Keratinocyte (primary cell): ENCODE data around the gene CWC22. TPM values are rescaled to one million over a fixed set of nuclear protein-coding genes. Genes with fewer than 3 reads are reported as not detected.

Source experiments
- DNase-seq: peaks from one replicate; pipeline ENCODE4 v3.0.0-alpha.2; 2011; ENCODE audit warnings: low read depth, missing footprints, low spot score
- FAIRE-seq: peaks from 2 replicates; lab custom pipeline; 2011; peaks lifted over from hg19 to GRCh38; lab: Jason Lieb, UNC
- H2AFZ ChIP-seq: 2 replicates; pipeline ENCODE4 v1.6.0; 2012; ENCODE audit warnings: low read length, control low read depth, inconsistent platforms; ENCODE audit not compliant: control insufficient read depth
- H3K27ac ChIP-seq: 2 replicates; pipeline ENCODE4 v1.5.1; 2011; ENCODE audit warnings: low read length; ENCODE audit not compliant: control insufficient read depth, insufficient read depth
- H3K27me3 ChIP-seq: 3 replicates; pipeline ENCODE4 v1.6.0; 2011; ENCODE audit warnings: low read length; ENCODE audit not compliant: control insufficient read depth, insufficient read depth; ENCODE audit errors: extremely low read depth
- H3K36me3 ChIP-seq, 2 experiments: 2 replicates in 1 of 2; 3 replicates in 1 of 2; pipeline ENCODE4 v1.5.1; 2011; ENCODE audit warnings: low read length in 2 of 2, mild to moderate bottlenecking in 1 of 2; ENCODE audit not compliant: control insufficient read depth in 2 of 2, insufficient read depth in 2 of 2; ENCODE audit errors: extremely low read depth in 1 of 2
- H3K4me1 ChIP-seq: 3 replicates; pipeline ENCODE4 v1.5.1; 2011; ENCODE audit warnings: low read length; ENCODE audit not compliant: control insufficient read depth, insufficient read depth; ENCODE audit errors: extremely low read depth
- H3K4me2 ChIP-seq: 3 replicates; pipeline ENCODE4 v1.6.0; 2011; ENCODE audit warnings: low read depth, low read length; ENCODE audit not compliant: control insufficient read depth, insufficient read depth; ENCODE audit errors: extremely low read depth
- H3K4me3 ChIP-seq, 3 experiments: fragments of 200-600 bp in 1 of 3; sonication (generic) in 1 of 3; 2 replicates in 2 of 3; 3 replicates in 1 of 3; pipeline ENCODE4 v1.5.1; 2011 to 2016; ENCODE audit warnings: low read length in 3 of 3, mild to moderate bottlenecking in 3 of 3, control low read depth in 2 of 3, inconsistent platforms in 1 of 3, low read depth in 1 of 3, mixed read lengths in 1 of 3, mixed run types in 1 of 3, moderate library complexity in 1 of 3; ENCODE audit not compliant: control insufficient read depth in 2 of 3, insufficient read depth in 2 of 3; ENCODE audit errors: extremely low read depth in 1 of 3
- H3K79me2 ChIP-seq: 2 replicates; pipeline ENCODE4 v1.6.0; 2012; ENCODE audit warnings: low read length; ENCODE audit not compliant: control insufficient read depth, insufficient read depth
- H3K9ac ChIP-seq: 3 replicates; pipeline ENCODE4 v1.6.0; 2011; ENCODE audit warnings: low read length; ENCODE audit not compliant: control insufficient read depth, insufficient read depth; ENCODE audit errors: extremely low read depth
- H3K9me1 ChIP-seq: 3 replicates; pipeline ENCODE4 v1.6.0; 2011; ENCODE audit warnings: low read length; ENCODE audit not compliant: control insufficient read depth, insufficient read depth; ENCODE audit errors: extremely low read depth
- H3K9me3 ChIP-seq: 2 replicates; pipeline ENCODE4 v1.5.1; 2012; ENCODE audit warnings: low read depth, low read length; ENCODE audit not compliant: control insufficient read depth
- H4K20me1 ChIP-seq: 3 replicates; pipeline ENCODE4 v1.6.0; 2011; ENCODE audit warnings: low read length; ENCODE audit not compliant: control insufficient read depth, insufficient read depth; ENCODE audit errors: extremely low read depth
- EZH2 ChIP-seq: IDR thresholded peaks from one replicate; pipeline ENCODE4 v1.6.1; 2012; ENCODE audit warnings: inconsistent platforms, mild to moderate bottlenecking, low read length, moderate library complexity
- dilution Hi-C: fragments of 300-500 bp; cut with MboI; formaldehyde crosslinking; loops from one replicate; pipeline ENCODE4 v1.7.0; 2020; ENCODE audit warnings: low sequenced_read_pairs; ENCODE audit not compliant: extremely low pct_ligation_motif_present
- polyA plus RNA-seq, 5 experiments: library from polyadenylated mRNA; depleted of rRNA in 3 of 5; stranded (reverse) in 3 of 5; stranded (forward) in 1 of 5; unstranded in 1 of 5; fragments of >200 nt; gene quantifications; 1 replicate in 1 of 5; 2 replicates in 3 of 5; 3 replicates in 1 of 5; pipeline versions ENCODE4 v1.2.1 to v1.2.3, GENCODE V29; 2011 to 2012; ENCODE audit warnings: missing spikeins in 2 of 5, low read depth in 1 of 5, low replicate concordance in 1 of 5
- TF ChIP-seq, protein P1 (sequence below), 3 experiments: IDR thresholded peaks in 1 of 3; conservative IDR thresholded peaks in 1 of 3; optimal IDR thresholded peaks in 1 of 3; 2 replicates in 2 of 3; 3 replicates in 1 of 3; pipeline versions ENCODE3 to v1.5.1; 2011; ENCODE audit warnings: low read length in 3 of 3, mild to moderate bottlenecking in 3 of 3, moderate library complexity in 2 of 3, control low read depth in 1 of 3, inconsistent platforms in 1 of 3; ENCODE audit not compliant: insufficient read depth in 2 of 3; ENCODE audit errors: extremely low read depth in 1 of 3

CWC22 gene
- polyA plus RNA-seq, 1 donor (not counting 4 experiments of a cell fraction or from before 2014, with no cell fraction given) = 8.8 TPM

GRCh38 chr2:180040146-180040925 lies 33.2 kb upstream of the CWC22 start:
- no peaks in the 10 kb centered on the region for H3K9me3 ChIP-seq
- no peak overlapping the region for H3K4me2 ChIP-seq
- no peak overlapping the region for H3K27ac ChIP-seq
- peaks cover 4% of the 10 kb centered on the region for H3K4me1 ChIP-seq
- no peak overlapping the region for H2AFZ ChIP-seq
- no peak overlapping the region for H3K9ac ChIP-seq
- no peak for TF ChIP-seq EZH2
- TF ChIP-seq, protein P1, sequence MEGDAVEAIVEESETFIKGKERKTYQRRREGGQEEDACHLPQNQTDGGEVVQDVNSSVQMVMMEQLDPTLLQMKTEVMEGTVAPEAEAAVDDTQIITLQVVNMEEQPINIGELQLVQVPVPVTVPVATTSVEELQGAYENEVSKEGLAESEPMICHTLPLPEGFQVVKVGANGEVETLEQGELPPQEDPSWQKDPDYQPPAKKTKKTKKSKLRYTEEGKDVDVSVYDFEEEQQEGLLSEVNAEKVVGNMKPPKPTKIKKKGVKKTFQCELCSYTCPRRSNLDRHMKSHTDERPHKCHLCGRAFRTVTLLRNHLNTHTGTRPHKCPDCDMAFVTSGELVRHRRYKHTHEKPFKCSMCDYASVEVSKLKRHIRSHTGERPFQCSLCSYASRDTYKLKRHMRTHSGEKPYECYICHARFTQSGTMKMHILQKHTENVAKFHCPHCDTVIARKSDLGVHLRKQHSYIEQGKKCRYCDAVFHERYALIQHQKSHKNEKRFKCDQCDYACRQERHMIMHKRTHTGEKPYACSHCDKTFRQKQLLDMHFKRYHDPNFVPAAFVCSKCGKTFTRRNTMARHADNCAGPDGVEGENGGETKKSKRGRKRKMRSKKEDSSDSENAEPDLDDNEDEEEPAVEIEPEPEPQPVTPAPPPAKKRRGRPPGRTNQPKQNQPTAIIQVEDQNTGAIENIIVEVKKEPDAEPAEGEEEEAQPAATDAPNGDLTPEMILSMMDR (optimal IDR thresholded peaks at IDR 0.05 in 1 of 3, IDR thresholded peaks at IDR 0.05 in 1 of 3, conservative IDR thresholded peaks at IDR 0.05 in 1 of 3; ENCODE audit: extremely low read depth in 1 of 3, insufficient read depth in 2 of 3, low read length in 3 of 3) = no peak
- H3K27me3 ChIP-seq = no peaks in the 10 kb centered on the region
- H3K79me2 ChIP-seq = no peaks in the 10 kb centered on the region
- peak; percentile 9 for DNase-seq
- H4K20me1 ChIP-seq = no peaks in the 10 kb centered on the region
- H3K4me3 ChIP-seq = no peak overlapping the region
- H3K9me1 ChIP-seq = no peaks in the 10 kb centered on the region
- H3K36me3 ChIP-seq = no peaks in the 10 kb centered on the region
- dilution Hi-C loops = no loop called here
- peak; percentile 63 for FAIRE-seq

- Histone ChIP-seq H4K20me1 (no peaks in the 10 kb centered on the region), H3K4me2 (no peak overlapping the region), H3K9ac (no peak overlapping the region), H3K4me3 (no peak overlapping the region), H3K9me1 (no peaks in the 10 kb centered on the region), H3K9me3 (no peaks in the 10 kb centered on the region), H3K79me2 (no peaks in the 10 kb centered on the region), H3K27me3 (no peaks in the 10 kb centered on the region), H3K36me3 (no peaks in the 10 kb centered on the region), H2AFZ (no peak overlapping the region), H3K27ac (no peak overlapping the region), H3K4me1 (peaks cover 4% of the 10 kb centered on the region)
- DNase-seq (no peak), FAIRE-seq (no peak)
- dilution Hi-C loops = no loop called here
- no peak for TF ChIP-seq EZH2
- TF ChIP-seq, protein P1 (optimal IDR thresholded peaks at IDR 0.05 in 1 of 3, IDR thresholded peaks at IDR 0.05 in 1 of 3, conservative IDR thresholded peaks at IDR 0.05 in 1 of 3; ENCODE audit: extremely low read depth in 1 of 3, insufficient read depth in 2 of 3, low read length in 3 of 3) = no peak
Measured at GRCh38 chr2:180038997-180039396, 31.9 kb upstream of the CWC22 start.
